Neuronal stem cell (in vitro differentiated cells): ENCODE results near the gene PLA2G4B.

Experiments used
- DNase-seq: peaks from one replicate; pipeline ENCODE4 v3.0.0-alpha.2; 2013; ENCODE audit warnings: low spot score
- H2AFZ ChIP-seq: one replicate; pipeline ENCODE4 v1.6.1; 2013; ENCODE audit warnings: mild to moderate bottlenecking, low read length, inconsistent platforms
- H2AK5ac ChIP-seq: 2 replicates; pipeline ENCODE4 v1.6.1; 2013; ENCODE audit warnings: low read depth, mild to moderate bottlenecking, inconsistent platforms, low read length, moderate library complexity, mixed read lengths
- H2BK120ac ChIP-seq: 2 replicates; pipeline ENCODE4 v1.6.1; 2013; ENCODE audit warnings: low read depth, mild to moderate bottlenecking, inconsistent platforms, low read length, moderate library complexity, mixed read lengths
- H2BK12ac ChIP-seq: one replicate; pipeline ENCODE4 v1.6.1; 2013; ENCODE audit warnings: low read length, inconsistent platforms
- H2BK15ac ChIP-seq: 2 replicates; pipeline ENCODE4 v1.6.1; 2013; ENCODE audit warnings: mild to moderate bottlenecking, low read length, inconsistent platforms, mixed read lengths
- H2BK5ac ChIP-seq: one replicate; pipeline ENCODE4 v1.6.1; 2013; ENCODE audit warnings: inconsistent platforms, mild to moderate bottlenecking, low read length, moderate library complexity
- H3K14ac ChIP-seq: one replicate; pipeline ENCODE4 v1.6.1; 2013; ENCODE audit warnings: low read length, inconsistent platforms
- H3K18ac ChIP-seq: 2 replicates; pipeline ENCODE4 v1.6.1; 2013; ENCODE audit warnings: low read length, inconsistent platforms
- H3K23ac ChIP-seq: 2 replicates; pipeline ENCODE4 v1.6.1; 2013; ENCODE audit warnings: low read depth, mild to moderate bottlenecking, mixed read lengths, low read length, inconsistent platforms; ENCODE audit not compliant: poor library complexity
- H3K27ac ChIP-seq: replicated peaks from 3 replicates; pipeline ENCODE4 v1.5.1; 2013; ENCODE audit warnings: low read length, inconsistent platforms
- H3K27me3 ChIP-seq, 3 experiments: 2 replicates each; pipeline ENCODE4 v1.6.1; 2013; ENCODE audit warnings: low read length in 3 of 3, mild to moderate bottlenecking in 2 of 3, inconsistent platforms in 1 of 3, low read depth in 1 of 3, mixed read lengths in 1 of 3, moderate library complexity in 1 of 3; ENCODE audit not compliant: control insufficient read depth in 3 of 3, insufficient read depth in 3 of 3
- H3K36me3 ChIP-seq, 2 donors: replicated peaks in 1 of 2; 2 replicates each; pipeline ENCODE4 v1.6.1; 2013; ENCODE audit warnings: low read length in 2 of 2; ENCODE audit not compliant: control insufficient read depth in 2 of 2, insufficient read depth in 2 of 2
- H3K4ac ChIP-seq: 2 replicates; pipeline ENCODE4 v1.6.1; 2013; ENCODE audit warnings: inconsistent platforms, mild to moderate bottlenecking, low read length, moderate library complexity
- H3K4me1 ChIP-seq, 2 donors: 1 replicate in 1 of 2; 2 replicates in 1 of 2; pipeline ENCODE4 v1.6.1; 2013; ENCODE audit warnings: low read length in 2 of 2, low read depth in 1 of 2; ENCODE audit not compliant: control insufficient read depth in 2 of 2, insufficient read depth in 1 of 2
- H3K4me2 ChIP-seq: one replicate; pipeline ENCODE4 v1.6.1; 2013; ENCODE audit warnings: mild to moderate bottlenecking, low read length, inconsistent platforms; ENCODE audit not compliant: insufficient read depth, poor library complexity, severe bottlenecking
- H3K4me3 ChIP-seq, 2 donors: 2 replicates each; pipeline ENCODE4 v1.5.1; 2013; ENCODE audit warnings: low read length in 2 of 2, mild to moderate bottlenecking in 2 of 2, inconsistent platforms in 1 of 2, moderate library complexity in 1 of 2
- H3K79me1 ChIP-seq: one replicate; pipeline ENCODE4 v1.6.1; 2013; ENCODE audit warnings: low read depth, mild to moderate bottlenecking, inconsistent platforms, low read length, moderate library complexity
- H3K9ac ChIP-seq: one replicate; pipeline ENCODE4 v1.6.1; 2013; ENCODE audit warnings: mild to moderate bottlenecking, low read depth, low read length, inconsistent platforms; ENCODE audit not compliant: poor library complexity
- H3K9me3 ChIP-seq, 2 donors: replicated peaks in 1 of 2; 2 replicates each; pipeline versions ENCODE3 to v1.6.1; 2013; ENCODE audit warnings: low read length in 2 of 2, mild to moderate bottlenecking in 2 of 2, inconsistent platforms in 1 of 2, low read depth in 1 of 2, mixed read lengths in 1 of 2, moderate library complexity in 1 of 2; ENCODE audit not compliant: control insufficient read depth in 2 of 2, insufficient read depth in 1 of 2
- H4K8ac ChIP-seq: one replicate; pipeline ENCODE4 v1.6.1; 2013; ENCODE audit warnings: low read depth, mild to moderate bottlenecking, inconsistent platforms, low read length, moderate library complexity
- H4K91ac ChIP-seq: one replicate; pipeline ENCODE4 v1.6.1; 2013; ENCODE audit warnings: low read length, low read depth, mild to moderate bottlenecking, inconsistent platforms; ENCODE audit not compliant: poor library complexity
- WGBS, 2 donors: extraction: QIAGEN DNeasy Blood & Tissue Kit; methylation state at CpG; one replicate each; pipeline ENCODE4 v1.1.7; 2013; ENCODE audit warnings: missing lambda C conversion rate in 2 of 2, mixed read lengths in 1 of 2; ENCODE audit not compliant: insufficient read length in 2 of 2, insufficient replicate concordance in 1 of 2; ENCODE audit errors: extremely low coverage in 2 of 2; 5-methylcytosine and 5-hydroxymethylcytosine counted together

Gene PLA2G4B

DNA sequence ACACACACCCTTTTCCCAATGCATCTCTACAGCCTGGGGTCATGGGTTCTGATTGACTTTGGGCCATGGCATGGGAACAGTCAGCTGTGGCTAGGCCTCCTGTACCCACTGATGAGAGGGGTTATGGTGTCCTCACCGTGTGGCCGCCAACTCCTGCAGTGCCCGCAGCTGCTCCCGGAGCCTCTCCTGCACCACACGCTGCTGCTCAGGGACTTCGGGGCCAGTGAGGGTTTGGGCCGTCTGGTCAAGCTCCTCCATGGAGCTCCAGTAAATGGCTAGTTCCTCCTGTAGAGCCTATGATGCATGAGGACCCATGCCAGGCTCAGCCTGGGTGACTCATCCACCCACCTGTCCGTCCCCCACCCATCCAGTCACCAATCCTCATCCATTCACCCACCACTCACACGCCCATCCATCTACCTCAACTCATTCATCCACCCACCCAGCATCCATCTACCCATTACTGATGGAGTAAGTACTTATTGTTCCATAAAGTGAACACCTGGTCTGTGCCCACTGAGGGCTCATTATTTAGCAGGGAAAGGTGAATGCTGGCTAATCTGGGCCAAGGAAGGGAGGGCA lies 33.6 kb downstream of the PLA2G4B start:
- H3K9me3 ChIP-seq = no peaks in the 10 kb centered on the region
- H3K27me3 ChIP-seq = peaks cover 0 to 14% (median 2%) of the 10 kb centered on the region in 3 experiments
- no peak overlapping the region for H3K4me2 ChIP-seq
- peak overlapping the region; percentile 45 for H2BK5ac ChIP-seq
- no peak overlapping the region for H4K91ac ChIP-seq
- no peak overlapping the region for H3K4me3 ChIP-seq
- no peak for DNase-seq
- no peak overlapping the region for H2AFZ ChIP-seq
- whole genome bisulfite sequencing, 2 donors = 100% methylated on average over 1 of the region's 9 CpGs; no CpG with 5 or more reads in 1 of the 2 donors
- H3K18ac ChIP-seq = no peak overlapping the region
- H4K8ac ChIP-seq = no peak overlapping the region
- no peak overlapping the region for H3K4ac ChIP-seq
- H3K23ac ChIP-seq = no peak overlapping the region
- H3K9ac ChIP-seq = no peak overlapping the region
- H2AK5ac ChIP-seq = no peak overlapping the region
- H2BK15ac ChIP-seq = no peak overlapping the region
- H3K27ac ChIP-seq = no peak overlapping the region
- peaks cover 3 to 9% of the 10 kb centered on the region in 2 donors for H3K4me1 ChIP-seq
- H3K14ac ChIP-seq = no peak overlapping the region
- no peaks in the 10 kb centered on the region for H3K79me1 ChIP-seq
- no peak overlapping the region for H2BK120ac ChIP-seq
- H2BK12ac ChIP-seq = no peak overlapping the region
- no peaks in the 10 kb centered on the region for H3K36me3 ChIP-seq

- WGBS, 2 donors = no CpG with 5 or more reads among the region's 8 CpGs
These were observed 35.1 kb downstream of the PLA2G4B start for GRCh38 chr15:41873711-41874110.

GRCh38 chr15:41874736-41875135 lies 36.1 kb downstream of the PLA2G4B start:
- Histone ChIP-seq H3K4me3 (no peak overlapping the region), H4K91ac (no peak overlapping the region), H2AFZ (no peak overlapping the region), H3K36me3 (no peaks in the 10 kb centered on the region), H4K8ac (no peak overlapping the region), H2BK15ac (no peak overlapping the region), H2BK5ac (peak overlapping the region; percentile 44), H3K27me3 (peaks cover 0 to 17% (median 2%) of the 10 kb centered on the region in 3 experiments), H2BK12ac (peak overlapping the region; percentile 79), H3K4me1 (peaks cover 3 to 5% of the 10 kb centered on the region in 2 donors), H2BK120ac (no peak overlapping the region), H2AK5ac (peak overlapping the region; percentile 50), H3K23ac (no peak overlapping the region), H3K9ac (no peak overlapping the region), H3K9me3 (no peaks in the 10 kb centered on the region), H3K4ac (no peak overlapping the region), H3K27ac (no peak overlapping the region), H3K4me2 (no peak overlapping the region), H3K79me1 (no peaks in the 10 kb centered on the region), H3K14ac (no peak overlapping the region), H3K18ac (no peak overlapping the region)
- no peak for DNase-seq
- no CpG with 5 or more reads among the region's 12 CpGs for WGBS, 2 donors

More at GRCh38 chr15:41873711-41874110, 35.1 kb downstream of the PLA2G4B start:
- Histone ChIP-seq H2BK15ac (no peak overlapping the region), H4K8ac (no peak overlapping the region), H3K9ac (no peak overlapping the region), H2BK5ac (no peak overlapping the region), H3K36me3 (no peaks in the 10 kb centered on the region), H3K4me3 (no peak overlapping the region), H3K79me1 (no peaks in the 10 kb centered on the region), H3K4ac (no peak overlapping the region), H3K18ac (no peak overlapping the region), H3K23ac (no peak overlapping the region), H2AK5ac (no peak overlapping the region), H3K27me3 (peaks cover 0 to 14% (median 2%) of the 10 kb centered on the region in 3 experiments), H3K9me3 (no peaks in the 10 kb centered on the region), H3K27ac (no peak overlapping the region), H2BK12ac (no peak overlapping the region), H3K4me2 (no peak overlapping the region), H4K91ac (no peak overlapping the region), H3K14ac (peak overlapping the region; percentile 78), H3K4me1 (peaks cover 3 to 5% of the 10 kb centered on the region in 2 donors), H2AFZ (no peak overlapping the region), H2BK120ac (no peak overlapping the region)
- DNase-seq = no peak

DNA sequence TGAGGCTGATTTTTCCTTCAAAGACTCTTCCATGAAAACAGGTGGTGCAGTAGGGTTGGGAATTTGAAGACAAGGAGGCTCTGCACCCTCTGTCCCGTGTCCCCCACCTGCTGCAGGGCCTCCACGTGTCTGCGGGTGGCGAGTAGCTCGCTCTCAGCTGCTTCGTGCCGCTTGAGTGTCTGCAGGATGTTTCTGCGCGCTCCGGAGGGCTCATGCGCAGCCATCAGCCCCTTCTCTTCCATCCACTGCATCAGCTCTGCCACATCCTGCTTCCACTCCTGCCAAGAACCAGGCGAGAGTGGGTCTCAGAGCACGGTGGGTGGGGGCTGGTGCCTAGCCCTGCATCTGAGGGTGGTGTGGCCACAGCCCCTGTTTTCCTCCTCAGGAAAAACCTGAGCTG lies 37.4 kb downstream of the PLA2G4B start:
- Histone ChIP-seq H3K9ac (peak overlapping the region; percentile 3), H3K4me1 (peaks cover 1 to 3% of the 10 kb centered on the region in 2 donors), H4K91ac (no peak overlapping the region), H3K23ac (no peak overlapping the region), H3K79me1 (no peaks in the 10 kb centered on the region), H2AFZ (no peak overlapping the region), H2BK120ac (no peak overlapping the region), H2BK5ac (peak overlapping the region; percentile 45), H3K4ac (no peak overlapping the region), H2BK12ac (no peak overlapping the region), H3K4me2 (no peak overlapping the region), H3K27me3 (peaks cover 0 to 27% (median 7%) of the 10 kb centered on the region in 3 experiments), H2AK5ac (peak overlapping the region; percentile 50), H3K18ac (peak overlapping the region; percentile 24), H2BK15ac (peak overlapping the region; percentile 56), H3K36me3 (no peaks in the 10 kb centered on the region), H3K27ac (no peak overlapping the region), H3K9me3 (no peaks in the 10 kb centered on the region), H3K14ac (peak overlapping the region; percentile 25), H3K4me3 (no peak overlapping the region), H4K8ac (no peak overlapping the region)
- WGBS, 2 donors = no CpG with 5 or more reads among the region's 13 CpGs
- no peak for DNase-seq
